MM.1S (cell line): Measurements from ENCODE around the gene ZFAND2B.

Source experiments
- EZH2 ChIP-seq: fragments of 300-600 bp; sonication (generic); optimal IDR thresholded peaks from 2 replicates; pipeline ENCODE3; 2017; ENCODE audit warnings: low read depth, mild to moderate bottlenecking, antibody characterized with exemption, low read length, mixed read lengths
- TF ChIP-seq, protein P1 (sequence below): fragments of 300-600 bp; sonication (generic); IDR thresholded peaks from 2 replicates; pipeline ENCODE4 v1.5.1; 2016; ENCODE audit warnings: antibody characterized with exemption, low read length, mixed read lengths

DNA sequence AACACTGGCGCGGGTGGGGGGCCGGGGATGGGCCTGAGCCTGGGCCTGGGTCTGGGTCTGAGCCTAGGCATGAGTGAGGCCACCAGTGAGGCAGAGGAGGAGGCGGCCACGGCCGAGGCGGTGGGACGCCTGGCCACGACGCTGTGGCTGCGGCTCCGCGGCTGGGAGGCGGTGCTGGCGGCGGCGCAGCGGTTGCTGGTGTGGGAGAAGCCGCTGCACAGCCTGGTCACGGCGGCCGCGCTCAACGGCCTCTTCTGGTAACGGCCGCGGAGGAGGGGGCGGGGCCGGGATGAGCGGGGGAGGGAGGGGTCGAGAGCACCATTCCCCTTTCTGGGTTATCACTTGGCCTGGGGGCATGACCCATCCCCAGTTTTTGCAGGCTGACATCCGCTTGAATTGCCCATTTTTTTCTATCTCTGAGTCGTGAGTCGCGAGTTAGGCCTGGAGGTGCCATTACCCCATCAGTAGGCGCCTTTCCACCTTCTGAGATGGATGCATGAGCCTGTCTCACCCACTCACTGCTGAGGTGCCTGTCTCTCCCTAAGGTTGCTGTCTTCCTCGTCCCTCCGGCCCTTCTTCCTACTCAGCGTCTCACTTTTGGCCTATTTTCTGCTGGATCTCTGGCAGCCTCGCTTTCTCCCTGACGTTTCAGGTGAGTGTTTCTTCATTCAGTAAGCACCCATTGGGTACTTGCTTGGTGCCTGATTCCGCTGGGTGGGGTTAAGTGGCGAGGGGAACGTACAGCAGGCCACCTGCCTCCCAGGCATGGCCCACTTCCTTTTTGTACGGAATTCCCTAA lies 28.0 kb upstream of the ZFAND2B start:
- TF ChIP-seq, protein P1, sequence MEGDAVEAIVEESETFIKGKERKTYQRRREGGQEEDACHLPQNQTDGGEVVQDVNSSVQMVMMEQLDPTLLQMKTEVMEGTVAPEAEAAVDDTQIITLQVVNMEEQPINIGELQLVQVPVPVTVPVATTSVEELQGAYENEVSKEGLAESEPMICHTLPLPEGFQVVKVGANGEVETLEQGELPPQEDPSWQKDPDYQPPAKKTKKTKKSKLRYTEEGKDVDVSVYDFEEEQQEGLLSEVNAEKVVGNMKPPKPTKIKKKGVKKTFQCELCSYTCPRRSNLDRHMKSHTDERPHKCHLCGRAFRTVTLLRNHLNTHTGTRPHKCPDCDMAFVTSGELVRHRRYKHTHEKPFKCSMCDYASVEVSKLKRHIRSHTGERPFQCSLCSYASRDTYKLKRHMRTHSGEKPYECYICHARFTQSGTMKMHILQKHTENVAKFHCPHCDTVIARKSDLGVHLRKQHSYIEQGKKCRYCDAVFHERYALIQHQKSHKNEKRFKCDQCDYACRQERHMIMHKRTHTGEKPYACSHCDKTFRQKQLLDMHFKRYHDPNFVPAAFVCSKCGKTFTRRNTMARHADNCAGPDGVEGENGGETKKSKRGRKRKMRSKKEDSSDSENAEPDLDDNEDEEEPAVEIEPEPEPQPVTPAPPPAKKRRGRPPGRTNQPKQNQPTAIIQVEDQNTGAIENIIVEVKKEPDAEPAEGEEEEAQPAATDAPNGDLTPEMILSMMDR: no peak
- no peak for TF ChIP-seq EZH2
